HG03175 (cell line): Measurements from ENCODE around the gene ZBTB46.

ENCODE experiments used
- ATAC-seq: cut with Tn5 transposase; IDR thresholded peaks from one replicate; pipeline ENCODE4 v1.9.1; 2021; ENCODE audit warnings: mild to moderate bottlenecking, moderate library complexity; ENCODE audit not compliant: unreplicated experiment

Gene ZBTB46

GRCh38 chr20:63748070-63748933 is 82.8 kb downstream of the ZBTB46 start:
- no peak for ATAC-seq

- ATAC-seq = no peak
Measured at GRCh38 chr20:63747622-63748069, 83.4 kb downstream of the ZBTB46 start.

GRCh38 chr20:63746751-63747315 is 84.2 kb downstream of the ZBTB46 start:
- ATAC-seq = no peak

- no peak for ATAC-seq
Measured at GRCh38 chr20:63745961-63746731, 84.9 kb downstream of the ZBTB46 start.

GRCh38 chr20:63745424-63745805 is 85.6 kb downstream of the ZBTB46 start:
- ATAC-seq = no peak

GRCh38 chr20:63744574-63745423 is 86.3 kb downstream of the ZBTB46 start:
- ATAC-seq = no peak

- ATAC-seq = no peak
Measured at GRCh38 chr20:63744158-63744557, 86.9 kb downstream of the ZBTB46 start.

- ATAC-seq = no peak
Measured at GRCh38 chr20:63743210-63743970, 87.7 kb downstream of the ZBTB46 start.

GRCh38 chr20:63742381-63743024 is 88.6 kb downstream of the ZBTB46 start:
- no peak for ATAC-seq

- ATAC-seq = no peak
Measured at GRCh38 chr20:63741676-63742380, 89.2 kb downstream of the ZBTB46 start.

GRCh38 chr20:63741354-63741675 is 89.7 kb downstream of the ZBTB46 start:
- ATAC-seq = no peak

GRCh38 chr20:63740627-63741353 is 90.3 kb downstream of the ZBTB46 start:
- ATAC-seq = no peak

- ATAC-seq = peak; percentile 20
Measured at GRCh38 chr20:63740070-63740626, 90.9 kb downstream of the ZBTB46 start.

GRCh38 chr20:63739130-63740069 is 91.7 kb downstream of the ZBTB46 start, which contains the start of gene SLC2A4RG:
TSS of gene SLC2A4RG (plus strand) at chr20:63739776. CDS start at chr20:63739913, 137 bp downstream.
- ATAC-seq = peak; percentile 46

- ATAC-seq = no peak
Measured at GRCh38 chr20:63738687-63739129, 92.4 kb downstream of the ZBTB46 start.

- ATAC-seq = no peak
Measured at GRCh38 chr20:63737945-63738686, 92.9 kb downstream of the ZBTB46 start.
